Hepatocyte (in vitro differentiated cells): Measurements from ENCODE around the gene GALNT17.

ENCODE experiments used
- CTCF ChIP-seq: fragments of 200-600 bp; sonication (generic); IDR thresholded peaks from 2 replicates; pipeline ENCODE4 v1.5.1; 2016; ENCODE audit warnings: antibody characterized with exemption, mild to moderate bottlenecking; ENCODE audit not compliant: poor library complexity
- EZH2 ChIP-seq: fragments of 200-600 bp; sonication (generic); IDR thresholded peaks from 2 replicates; pipeline ENCODE4 v1.6.1; 2016; ENCODE audit warnings: antibody characterized with exemption, mild to moderate bottlenecking, borderline replicate concordance
- EZH2phosphoT487 ChIP-seq: fragments of 200-600 bp; sonication (generic); IDR thresholded peaks from one replicate; pipeline ENCODE4 v1.6.1; 2018; ENCODE audit warnings: antibody characterized with exemption, mild to moderate bottlenecking, low read depth, moderate library complexity; ENCODE audit not compliant: unreplicated experiment, severe bottlenecking

GRCh38 chr7:71718563-71718962, 586.6 kb downstream of the GALNT17 start:
- no peak for TF ChIP-seq CTCF
- TF ChIP-seq EZH2, result no peak
- TF ChIP-seq EZH2phosphoT487, result no peak
